Nephron progenitor cell (in vitro differentiated cells): Measurements from ENCODE around the gene PLCH1.

Experiments used
- DNase-seq: peaks from one replicate; pipeline ENCODE4 v3.0.0; 2021
- H3K27ac Mint-ChIP-seq: 2 replicates; pipeline ENCODE4 v1.8.0; 2021; ENCODE audit warnings: mild to moderate bottlenecking, moderate library complexity, mixed read lengths
- H3K27me3 Mint-ChIP-seq: 2 replicates; pipeline ENCODE4 v1.8.0; 2021; ENCODE audit warnings: mild to moderate bottlenecking, low read depth, mixed read lengths; ENCODE audit not compliant: poor library complexity
- H3K36me3 Mint-ChIP-seq: 2 replicates; pipeline ENCODE4 v1.8.0; 2021; ENCODE audit warnings: low read depth, mixed read lengths
- H3K4me1 Mint-ChIP-seq: 2 replicates; pipeline ENCODE4 v1.8.0; 2021; ENCODE audit warnings: mixed read lengths
- H3K4me3 Mint-ChIP-seq: 2 replicates; pipeline ENCODE4 v1.8.0; 2021; ENCODE audit warnings: mild to moderate bottlenecking, moderate library complexity, mixed read lengths
- H3K9me3 Mint-ChIP-seq: 2 replicates; pipeline ENCODE4 v1.8.0; 2021; ENCODE audit warnings: mild to moderate bottlenecking, moderate library complexity, mixed read lengths
- CTCF ChIP-seq: fragments of 200-600 bp; sonication (generic); IDR thresholded peaks from 2 replicates; pipeline ENCODE4 v1.5.0; 2021; ENCODE audit warnings: antibody characterized with exemption

PLCH1 gene

DNA sequence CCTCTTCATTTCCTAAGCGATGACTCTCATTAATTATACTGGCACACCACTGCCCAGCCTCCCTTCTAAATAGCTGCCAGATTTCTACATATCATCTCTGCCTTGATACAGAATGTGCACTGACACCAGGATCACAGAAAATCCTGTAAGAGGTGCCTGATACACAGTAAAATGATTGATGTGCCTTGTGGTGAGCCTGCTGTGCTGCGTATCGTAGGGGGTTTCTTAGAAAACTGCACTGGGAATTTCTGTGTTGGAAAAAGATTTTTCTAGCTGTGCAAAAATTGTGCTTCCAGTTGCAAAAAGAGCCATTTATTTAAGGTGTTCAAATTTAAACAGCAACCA lies 3.0 kb upstream of the PLCH1 start:
- no peak for DNase-seq
- peak overlapping the region; percentile 99 for H3K4me3 Mint-ChIP-seq
- H3K27me3 Mint-ChIP-seq = peaks cover 5% of the 10 kb centered on the region
- H3K27ac Mint-ChIP-seq = peak overlapping the region; percentile 3
- no peaks in the 10 kb centered on the region for H3K36me3 Mint-ChIP-seq
- H3K4me1 Mint-ChIP-seq = peaks cover 75% of the 10 kb centered on the region
- H3K9me3 Mint-ChIP-seq = no peaks in the 10 kb centered on the region
- no peak for TF ChIP-seq CTCF

DNA sequence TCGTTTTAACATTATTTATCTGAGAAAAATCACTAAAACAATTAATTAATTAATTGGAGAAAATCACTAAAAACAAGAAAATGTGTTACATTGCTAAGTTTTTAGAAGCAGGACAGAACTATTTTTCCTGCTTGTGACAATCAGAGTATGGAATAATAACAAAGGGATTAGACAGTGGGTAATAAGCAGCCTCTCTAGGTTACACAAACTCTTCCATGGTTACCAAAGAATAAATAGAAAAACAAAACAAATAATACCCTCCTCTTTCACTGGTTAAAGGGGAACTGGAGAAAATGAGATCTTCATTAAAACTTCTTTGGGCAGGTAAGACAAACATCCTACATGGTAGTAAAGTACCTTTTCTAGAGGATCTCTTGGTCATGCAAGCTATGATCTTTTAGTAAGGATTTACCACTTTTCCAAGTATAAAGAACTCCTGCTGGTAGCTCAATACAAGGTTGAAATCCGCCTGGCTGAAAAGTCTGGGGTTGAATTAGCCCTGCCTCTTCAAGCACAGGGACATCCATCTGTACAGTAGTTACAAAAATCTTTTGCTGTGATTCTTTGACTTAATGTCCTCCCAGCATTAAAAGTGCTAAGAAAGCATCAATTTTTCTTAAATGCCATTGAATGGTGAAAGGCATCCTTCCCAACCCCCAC lies 2.5 kb upstream of the PLCH1 start:
- Mint-ChIP-seq H3K27ac (peak overlapping the region; percentile 10), H3K4me3 (peak overlapping the region; percentile 99), H3K9me3 (no peaks in the 10 kb centered on the region), H3K4me1 (peaks cover 75% of the 10 kb centered on the region), H3K36me3 (no peaks in the 10 kb centered on the region), H3K27me3 (peaks cover 5% of the 10 kb centered on the region)
- no peak for TF ChIP-seq CTCF
- no peak for DNase-seq

DNA sequence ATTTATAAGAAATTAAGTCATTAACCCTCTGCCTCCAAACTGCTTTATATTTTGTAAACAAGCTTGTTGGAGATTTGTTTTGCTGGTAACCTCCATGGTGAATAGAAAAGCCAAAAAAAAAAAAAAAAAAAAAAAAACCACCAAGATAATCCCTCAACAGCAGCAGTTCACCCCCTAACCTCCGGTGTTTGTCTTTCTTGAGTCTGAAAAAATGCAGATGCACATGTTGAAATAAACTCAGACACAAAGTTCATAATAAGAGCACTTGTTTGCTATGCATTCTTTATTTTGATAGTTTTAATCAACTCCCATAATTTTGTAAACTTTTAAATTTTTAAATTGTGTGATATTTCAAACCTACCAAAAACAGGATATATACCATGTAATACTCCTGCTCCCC lies 1.8 kb upstream of the PLCH1 start:
- peak overlapping the region; percentile 91 for H3K27ac Mint-ChIP-seq
- peak overlapping the region; percentile 99 for H3K4me3 Mint-ChIP-seq
- H3K36me3 Mint-ChIP-seq = no peaks in the 10 kb centered on the region
- no peaks in the 10 kb centered on the region for H3K9me3 Mint-ChIP-seq
- peaks cover 78% of the 10 kb centered on the region for H3K4me1 Mint-ChIP-seq
- H3K27me3 Mint-ChIP-seq = peaks cover 5% of the 10 kb centered on the region
- TF ChIP-seq CTCF = no peak
- DNase-seq = no peak

- Mint-ChIP-seq H3K27me3 (peaks cover 4% of the 10 kb centered on the region), H3K36me3 (no peaks in the 10 kb centered on the region), H3K4me3 (peak overlapping the region; percentile 99), H3K9me3 (no peaks in the 10 kb centered on the region), H3K4me1 (peaks cover 86% of the 10 kb centered on the region), H3K27ac (peak overlapping the region; percentile 91)
- no peak for TF ChIP-seq CTCF
- DNase-seq = peak; percentile 39
Measured at GRCh38 chr3:155745795-155746550, 1.1 kb upstream of the PLCH1 start.

DNA sequence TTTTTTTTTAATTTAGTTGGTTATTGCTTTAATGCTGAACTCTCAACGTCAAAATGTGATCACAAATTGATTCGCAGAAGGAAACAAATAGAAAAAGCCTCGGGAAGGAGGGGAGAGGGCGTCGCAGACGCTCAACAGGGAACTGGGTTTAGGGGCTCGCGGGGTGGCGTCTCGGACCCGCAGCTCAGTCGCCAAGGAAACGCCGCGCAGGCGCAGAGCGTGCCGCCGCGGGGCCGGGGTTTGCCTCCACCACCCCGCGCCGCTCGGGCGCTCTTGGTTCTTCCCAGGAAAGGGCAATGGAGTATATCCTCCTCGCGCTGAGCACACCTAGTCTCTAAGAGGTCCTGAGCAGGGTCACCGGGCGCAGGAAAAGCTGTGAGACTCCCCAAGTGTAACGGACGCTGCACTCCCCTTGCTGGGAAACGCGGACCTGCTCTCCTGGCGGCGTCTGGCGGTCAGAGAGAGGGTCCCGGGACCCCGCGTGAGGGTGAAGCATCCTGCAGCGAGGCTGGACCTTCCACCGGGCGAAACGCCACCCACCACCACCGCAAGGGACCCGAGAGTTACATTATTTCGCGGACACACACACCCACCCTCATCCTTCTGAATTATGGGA lies 753 bp downstream of the PLCH1 start:
- H3K27me3 Mint-ChIP-seq = no peaks in the 10 kb centered on the region
- H3K4me1 Mint-ChIP-seq = peaks cover 93% of the 10 kb centered on the region
- peak; percentile 94 for DNase-seq
- peak overlapping the region; percentile 99 for H3K27ac Mint-ChIP-seq
- no peaks in the 10 kb centered on the region for H3K9me3 Mint-ChIP-seq
- H3K4me3 Mint-ChIP-seq = peak overlapping the region; percentile 99
- no peak for TF ChIP-seq CTCF
- H3K36me3 Mint-ChIP-seq = no peaks in the 10 kb centered on the region
